ENCODE results near the gene SLC7A1. TPM values are rescaled to one million over a fixed set of nuclear protein-coding genes. Genes with fewer than 3 reads are reported as not detected.

SLC7A1 gene
- total and polyA plus RNA-seq, 2 of the 4 experiments (the other 2 are of a cell fraction), result 9.7 to 22.3 TPM

DNA sequence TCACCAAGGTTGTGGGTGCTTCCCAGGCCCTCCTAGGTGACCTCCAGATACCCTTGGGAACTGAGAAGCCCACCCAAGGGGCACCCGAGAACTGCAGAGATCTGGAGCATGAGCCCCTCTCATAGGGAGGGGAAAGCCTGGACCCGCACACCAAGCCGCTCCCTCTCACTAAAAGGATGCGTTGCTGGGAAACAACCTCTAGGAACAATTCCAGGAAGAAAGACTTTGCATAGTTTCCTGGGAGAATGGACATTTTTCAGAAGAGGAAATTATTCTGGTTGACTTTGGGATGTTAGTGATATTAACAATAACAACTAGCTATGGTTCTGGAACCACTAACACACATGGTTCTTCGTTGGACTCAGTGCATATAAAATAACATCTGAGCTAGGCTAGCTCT is 64.6 kb downstream of the SLC7A1 start:
- Histone ChIP-seq H3K4ac (ENCODE audit: low read depth, low read length) (no peak overlapping the region), H2AFZ (replicated peaks; ENCODE audit: low read length, poor library complexity) (no peak overlapping the region), H2BK5ac (ENCODE audit: low read depth, low read length, poor library complexity, severe bottlenecking) (no peak overlapping the region), H2BK20ac (ENCODE audit: low read depth, low read length) (no peak overlapping the region), H4K8ac (ENCODE audit: low read depth in 2 of 2, low read length in 2 of 2) (no peak overlapping the region), H3K36me3 (ENCODE audit: control insufficient read depth, insufficient read depth, low read length) (peaks cover 48% of the 10 kb centered on the region), H2BK120ac (ENCODE audit: low read depth, low read length) (no peak overlapping the region), H3K23ac (ENCODE audit: low read depth, low read length) (no peak overlapping the region), H3K14ac (replicated peaks; ENCODE audit: low read depth, low read length) (no peak overlapping the region), H3K18ac (ENCODE audit: low read depth, low read length) (no peak overlapping the region), H3K27ac (ENCODE audit: insufficient read depth, low read length) (no peak overlapping the region), H2AK9ac (replicated peaks; ENCODE audit: low read depth, low read length, poor library complexity) (no peak overlapping the region), H3K9me1 (ENCODE audit: insufficient read depth, low read length) (peaks cover 3% of the 10 kb centered on the region; the same call in 1 of the 2 replicates), H3K9ac (ENCODE audit: low read depth, low read length) (no peak overlapping the region), H2BK15ac (ENCODE audit: low read depth, low read length) (no peak overlapping the region), H3K27me3 (ENCODE audit: control insufficient read depth, insufficient read depth, low read length) (no peaks in the 10 kb centered on the region), H4K5ac (ENCODE audit: low read depth, low read length) (no peak overlapping the region), H4K20me1 (ENCODE audit: insufficient read depth, low read length) (0 out of 2 replicates have a peak, but pooled peaks cover 4% of the 10 kb centered on the region), H3K56ac (ENCODE audit: extremely low read depth, insufficient read depth, low read length) (no peak overlapping the region), H3K9me3 (ENCODE audit: control insufficient read depth, insufficient read depth, low read length) (no peaks in the 10 kb centered on the region), H3K4me1 (ENCODE audit: control insufficient read depth, insufficient read depth, low read length) (no peaks in the 10 kb centered on the region), H3K4me3 (ENCODE audit: insufficient read depth, low read depth, low read length) (no peak overlapping the region), H3K4me2 (ENCODE audit: low read depth, low read length) (no peak overlapping the region), H4K91ac (ENCODE audit: insufficient read depth, low read depth, low read length) (no peak overlapping the region), H2AK5ac (ENCODE audit: low read depth, low read length) (no peak overlapping the region), H3K79me1 (ENCODE audit: low read depth in 1 of 2, low read length in 2 of 2) (peaks cover 19 to 56% of the 10 kb centered on the region in 2 experiments)
- dilution Hi-C loops (cut with HindIII; ENCODE audit: low sequenced_read_pairs, unreplicated experiment), result no loop called here
- ATAC-seq (ENCODE audit: low read depth) (no peak), DNase-seq (no peak)
- CTCF ChIA-PET, result interaction anchor here (0.6 to 1.0 kb wide), 2 partner anchors 22 to 229 kb away, joined by 3 to 4 read pairs; no protein-coding TSS in a partner anchor
- intact Hi-C loops (cut with micrococcal nuclease), result no loop called here
- POLR2A ChIA-PET (ENCODE audit: unreplicated experiment), result no interaction called here
- no CpG with 5 or more reads among the region's 5 CpGs for WGBS, 2 experiments (ENCODE audit: extremely low coverage in 2 of 2, insufficient read length in 1 of 2)
- BruUV-seq (replicated peaks), result no TSS peak
- TF ChIP-seq CHD1 (IDR thresholded peaks at IDR 0.05; ENCODE audit: low read depth, low read length) (no peak), RCOR1 (IDR thresholded peaks at IDR 0.05; ENCODE audit: insufficient replicate concordance, low read length) (no peak), RFX5 (IDR thresholded peaks at IDR 0.05; ENCODE audit: low read depth, low read length) (no peak), MXI1 (IDR thresholded peaks at IDR 0.05; ENCODE audit: borderline replicate concordance, low read depth, low read length) (no peak), FOS (IDR thresholded peaks at IDR 0.05; ENCODE audit: low read depth, low read length) (no peak), SMC3 (IDR thresholded peaks at IDR 0.05; ENCODE audit: low read depth, low read length) (no peak), CEBPB (IDR thresholded peaks at IDR 0.05; ENCODE audit: low read depth, low read length) (no peak), MAFK (IDR thresholded peaks at IDR 0.05; ENCODE audit: low read depth, low read length) (no peak), POLR2A (IDR thresholded peaks at IDR 0.05; ENCODE audit: low read depth, low read length) (no peak), MAZ (IDR thresholded peaks at IDR 0.05; ENCODE audit: borderline replicate concordance, low read depth, low read length) (no peak), RAD21 (IDR thresholded peaks at IDR 0.05; ENCODE audit: low read length) (no peak), NFE2L2 (IDR thresholded peaks at IDR 0.05; ENCODE audit: low read depth, low read length) (no peak), BHLHE40 (IDR thresholded peaks at IDR 0.05; ENCODE audit: low read depth, low read length) (no peak)
- TF ChIP-seq, protein P1, sequence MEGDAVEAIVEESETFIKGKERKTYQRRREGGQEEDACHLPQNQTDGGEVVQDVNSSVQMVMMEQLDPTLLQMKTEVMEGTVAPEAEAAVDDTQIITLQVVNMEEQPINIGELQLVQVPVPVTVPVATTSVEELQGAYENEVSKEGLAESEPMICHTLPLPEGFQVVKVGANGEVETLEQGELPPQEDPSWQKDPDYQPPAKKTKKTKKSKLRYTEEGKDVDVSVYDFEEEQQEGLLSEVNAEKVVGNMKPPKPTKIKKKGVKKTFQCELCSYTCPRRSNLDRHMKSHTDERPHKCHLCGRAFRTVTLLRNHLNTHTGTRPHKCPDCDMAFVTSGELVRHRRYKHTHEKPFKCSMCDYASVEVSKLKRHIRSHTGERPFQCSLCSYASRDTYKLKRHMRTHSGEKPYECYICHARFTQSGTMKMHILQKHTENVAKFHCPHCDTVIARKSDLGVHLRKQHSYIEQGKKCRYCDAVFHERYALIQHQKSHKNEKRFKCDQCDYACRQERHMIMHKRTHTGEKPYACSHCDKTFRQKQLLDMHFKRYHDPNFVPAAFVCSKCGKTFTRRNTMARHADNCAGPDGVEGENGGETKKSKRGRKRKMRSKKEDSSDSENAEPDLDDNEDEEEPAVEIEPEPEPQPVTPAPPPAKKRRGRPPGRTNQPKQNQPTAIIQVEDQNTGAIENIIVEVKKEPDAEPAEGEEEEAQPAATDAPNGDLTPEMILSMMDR (conservative IDR thresholded peaks at IDR 0.05; ENCODE audit: low read depth, low read length), result no peak
- TF ChIP-seq, protein P2, sequence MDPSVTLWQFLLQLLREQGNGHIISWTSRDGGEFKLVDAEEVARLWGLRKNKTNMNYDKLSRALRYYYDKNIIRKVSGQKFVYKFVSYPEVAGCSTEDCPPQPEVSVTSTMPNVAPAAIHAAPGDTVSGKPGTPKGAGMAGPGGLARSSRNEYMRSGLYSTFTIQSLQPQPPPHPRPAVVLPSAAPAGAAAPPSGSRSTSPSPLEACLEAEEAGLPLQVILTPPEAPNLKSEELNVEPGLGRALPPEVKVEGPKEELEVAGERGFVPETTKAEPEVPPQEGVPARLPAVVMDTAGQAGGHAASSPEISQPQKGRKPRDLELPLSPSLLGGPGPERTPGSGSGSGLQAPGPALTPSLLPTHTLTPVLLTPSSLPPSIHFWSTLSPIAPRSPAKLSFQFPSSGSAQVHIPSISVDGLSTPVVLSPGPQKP (IDR thresholded peaks at IDR 0.05; ENCODE audit: borderline replicate concordance, low read depth, low read length), result no peak
- TF ChIP-seq, protein P3, sequence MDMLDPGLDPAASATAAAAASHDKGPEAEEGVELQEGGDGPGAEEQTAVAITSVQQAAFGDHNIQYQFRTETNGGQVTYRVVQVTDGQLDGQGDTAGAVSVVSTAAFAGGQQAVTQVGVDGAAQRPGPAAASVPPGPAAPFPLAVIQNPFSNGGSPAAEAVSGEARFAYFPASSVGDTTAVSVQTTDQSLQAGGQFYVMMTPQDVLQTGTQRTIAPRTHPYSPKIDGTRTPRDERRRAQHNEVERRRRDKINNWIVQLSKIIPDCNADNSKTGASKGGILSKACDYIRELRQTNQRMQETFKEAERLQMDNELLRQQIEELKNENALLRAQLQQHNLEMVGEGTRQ (IDR thresholded peaks at IDR 0.05; ENCODE audit: low read depth, low read length), result no peak
- in situ Hi-C loops (cut with MboI; ENCODE audit: low sequenced_read_pairs), result no loop called here
